Activated CD4-positive, CD25-positive, alpha-beta regulatory T cell treated with anti-CD3 and anti-CD28 coated beads, Interleukin-2, amount 50 U/mL, for 24 hours (primary cell): ENCODE results near the gene PRPF40B.
A peak's percentile ranks its signal among the peaks of the same experiment; 100 is the strongest.
"Not testable (repeated sequence)": the region's sequence is repeated elsewhere in the genome, so short reads cannot be mapped to it uniquely, and the experiment has no call there.

Experiments used
- ATAC-seq, 2 donors: fragments of 150-1000 bp; cut with Tn5 transposase; one replicate each; pipeline ENCODE4 v1.10.0; 2021; ENCODE audit warnings: mild to moderate bottlenecking in 1 of 2, moderate library complexity in 1 of 2

Gene PRPF40B

GRCh38 chr12:49609875-49610154 lies 13.5 kb upstream of the PRPF40B start:
- ATAC-seq, result no peak

- ATAC-seq, result not testable (repeated sequence)
Observed at GRCh38 chr12:49610785-49611184, 12.6 kb upstream of the PRPF40B start.

GRCh38 chr12:49612210-49612609 lies 11.2 kb upstream of the PRPF40B start:
- no peak for ATAC-seq

GRCh38 chr12:49615725-49616124 lies 7.6 kb upstream of the PRPF40B start:
- no peak for ATAC-seq

GRCh38 chr12:49616533-49617219 lies 6.7 kb upstream of the PRPF40B start:
- no peak for ATAC-seq

GRCh38 chr12:49618576-49618975 lies 4.8 kb upstream of the PRPF40B start:
- ATAC-seq, result no peak

- ATAC-seq, result no peak
Observed at GRCh38 chr12:49619286-49619685, 4.1 kb upstream of the PRPF40B start.

- ATAC-seq, result no peak
Observed at GRCh38 chr12:49621651-49622500, 1.5 kb upstream of the PRPF40B start.

- ATAC-seq, result peak; percentile 41 to 42
Observed at GRCh38 chr12:49622501-49623141, 740 bp upstream of the PRPF40B start.

- ATAC-seq, result no peak
Observed at GRCh38 chr12:49624921-49625577, 1.7 kb downstream of the PRPF40B start.

- ATAC-seq, result peak; percentile 22 to 24
Observed at GRCh38 chr12:49626169-49626835, 2.9 kb downstream of the PRPF40B start.

GRCh38 chr12:49626836-49627235 lies 3.5 kb downstream of the PRPF40B start:
- ATAC-seq, result no peak

GRCh38 chr12:49627752-49628360 lies 4.5 kb downstream of the PRPF40B start:
- no peak for ATAC-seq

GRCh38 chr12:49631336-49631907 lies 8.1 kb downstream of the PRPF40B start:
- no peak for ATAC-seq

GRCh38 chr12:49632401-49632800 lies 9.0 kb downstream of the PRPF40B start:
- ATAC-seq, result no peak

- no peak for ATAC-seq
Observed at GRCh38 chr12:49632986-49633702, 9.8 kb downstream of the PRPF40B start.

- ATAC-seq, result no peak
Observed at GRCh38 chr12:49633703-49634345, 10.5 kb downstream of the PRPF40B start.

- ATAC-seq, result no peak
Observed at GRCh38 chr12:49635036-49635435, 11.7 kb downstream of the PRPF40B start.

- ATAC-seq, result no peak
Observed at GRCh38 chr12:49635656-49636055, 12.3 kb downstream of the PRPF40B start.

- no peak for ATAC-seq
Observed at GRCh38 chr12:49636574-49636973, 13.2 kb downstream of the PRPF40B start.
